SK-N-MC (cell line): ENCODE data around the gene SLC36A4.

Experiments
- EZH2 ChIP-seq: fragments of 200-600 bp; sonication (generic); IDR thresholded peaks from one replicate; pipeline ENCODE4 v1.6.1; 2017; ENCODE audit warnings: antibody characterized with exemption
- FOXP2 ChIP-seq: optimal IDR thresholded peaks from 2 replicates; pipeline ENCODE3; 2011; ENCODE audit warnings: mild to moderate bottlenecking, moderate library complexity; ENCODE audit not compliant: insufficient read depth; ENCODE audit errors: extremely low read length, control extremely low read depth
- POLR2AphosphoS5 ChIP-seq: IDR thresholded peaks from 2 replicates; pipeline ENCODE4 v1.6.1; 2012; ENCODE audit warnings: mild to moderate bottlenecking, low read depth, low read length, borderline replicate concordance

- TF ChIP-seq POLR2AphosphoS5 (no peak), EZH2 (no peak), FOXP2 (no peak)
Measured at GRCh38 chr11:93128574-93128973, 69.2 kb downstream of the SLC36A4 start.
